MCF 10A (cell line): ENCODE measurements around the gene FAM181A. TPM values are rescaled to one million over a fixed set of nuclear protein-coding genes. Genes with fewer than 3 reads are reported as not detected.
A peak's percentile ranks its signal among the peaks of the same experiment; 100 is the strongest.

ENCODE experiments used
- BruUV-seq: library from RNA; stranded (reverse); fragments of 400-500 nt; replicated peaks from 2 replicates; lab custom pipeline; 2021; lab: Mats Ljungman, UMichigan
- CTCF ChIA-PET: fragments of 300-600 bp; sonication (Branson Sonifier 250); formaldehyde crosslinking; extraction: SDS; loops from one replicate; lab custom pipeline; 2021; ENCODE audit warnings: antibody characterized with exemption, inconsistent platforms; lab: Yijun Ruan, JAX
- POLR2A ChIA-PET: fragments of 300-600, 350-650 bp; sonication (Branson Sonifier 250); formaldehyde crosslinking; extraction: SDS; loops from one replicate; lab custom pipeline; 2020; ENCODE audit warnings: antibody characterized with exemption, inconsistent platforms; lab: Yijun Ruan, JAX
- DNase-seq: peaks from one replicate; pipeline ENCODE4 v3.0.0-alpha.2; 2018; ENCODE audit not compliant: unreplicated experiment
- H3K27ac Mint-ChIP-seq: one replicate; pipeline ENCODE4 v1.8.0; 2022; ENCODE audit warnings: mild to moderate bottlenecking, low read depth, mixed read lengths; ENCODE audit not compliant: unreplicated experiment
- H3K27me3 Mint-ChIP-seq: one replicate; pipeline ENCODE4 v1.8.0; 2022; ENCODE audit warnings: mixed read lengths; ENCODE audit not compliant: insufficient read depth, unreplicated experiment
- H3K36me3 Mint-ChIP-seq: one replicate; pipeline ENCODE4 v1.8.0; 2022; ENCODE audit warnings: mild to moderate bottlenecking, moderate library complexity, mixed read lengths; ENCODE audit not compliant: insufficient read depth, unreplicated experiment
- H3K4me1 Mint-ChIP-seq: one replicate; pipeline ENCODE4 v1.8.0; 2022; ENCODE audit warnings: mixed read lengths; ENCODE audit not compliant: insufficient read depth, unreplicated experiment
- H3K4me3 Mint-ChIP-seq: one replicate; pipeline ENCODE4 v1.8.0; 2022; ENCODE audit warnings: mild to moderate bottlenecking, moderate library complexity, mixed read lengths; ENCODE audit not compliant: unreplicated experiment
- H3K9me3 Mint-ChIP-seq: one replicate; pipeline ENCODE4 v1.8.0; 2022; ENCODE audit warnings: mixed read lengths; ENCODE audit not compliant: unreplicated experiment
- intact Hi-C: fragments of 100-400 bp; cut with micrococcal nuclease; formaldehyde crosslinking; loops from 2 replicates; pipeline ENCODE4 v1.14.1; 2022
- total RNA-seq: library from RNA; stranded (reverse); gene quantifications from 2 replicates; pipeline ENCODE4 v1.2.3, GENCODE V29; 2022
- TF ChIP-seq, protein P1 (sequence below): fragments of 200-600 bp; IDR thresholded peaks from one replicate; pipeline ENCODE4 v1.8.0; 2022; ENCODE audit warnings: antibody characterized with exemption, mild to moderate bottlenecking; ENCODE audit not compliant: unreplicated experiment

FAM181A gene
- total RNA-seq, 1 experiment from 2014 or later, result not detected

DNA sequence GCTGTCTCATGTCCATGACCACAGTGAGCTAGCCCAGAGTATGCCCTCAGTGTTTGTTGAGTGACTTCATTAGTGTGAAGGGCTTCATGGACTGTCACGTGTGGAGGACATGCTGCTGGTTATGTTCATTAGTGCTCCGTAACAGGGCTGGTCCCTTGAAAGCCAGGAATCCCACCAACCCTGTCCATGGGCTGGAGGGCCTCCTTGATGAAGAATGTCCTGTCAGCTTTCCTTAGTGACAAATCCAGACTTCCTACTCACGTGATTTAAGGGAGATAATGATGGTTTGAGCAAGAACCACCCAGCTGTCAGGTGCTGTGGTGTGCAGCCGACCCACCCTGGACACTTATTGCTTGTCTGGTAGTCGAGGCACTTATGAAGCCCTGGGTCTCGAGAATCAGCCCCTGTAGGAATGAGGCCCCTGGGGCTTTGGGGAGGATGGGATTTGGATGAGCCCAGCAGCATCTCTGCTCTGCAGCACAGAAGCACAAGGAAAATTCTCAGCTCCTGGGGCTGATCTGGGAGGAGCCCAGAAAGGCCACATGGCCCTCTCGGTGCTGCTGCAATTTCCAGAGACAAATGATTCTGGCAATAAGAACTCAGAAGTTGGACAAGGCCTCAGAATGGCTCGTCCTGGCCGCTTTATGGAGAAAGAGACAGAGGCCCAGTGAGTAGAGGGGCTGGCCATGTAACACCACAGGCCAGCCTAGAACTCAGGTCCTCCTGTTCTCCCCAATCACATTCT, 37.2 kb upstream of the FAM181A start:
- DNase-seq, result no peak
- BruUV-seq, result no TSS peak
- ChIA-PET CTCF (interaction anchor here (0.6 to 2.8 kb wide), 6 partner anchors 44 to 1261 kb away, joined by 3 to 33 read pairs (median 3); no protein-coding TSS in a partner anchor), POLR2A (no interaction called here)
- TF ChIP-seq, protein P1, sequence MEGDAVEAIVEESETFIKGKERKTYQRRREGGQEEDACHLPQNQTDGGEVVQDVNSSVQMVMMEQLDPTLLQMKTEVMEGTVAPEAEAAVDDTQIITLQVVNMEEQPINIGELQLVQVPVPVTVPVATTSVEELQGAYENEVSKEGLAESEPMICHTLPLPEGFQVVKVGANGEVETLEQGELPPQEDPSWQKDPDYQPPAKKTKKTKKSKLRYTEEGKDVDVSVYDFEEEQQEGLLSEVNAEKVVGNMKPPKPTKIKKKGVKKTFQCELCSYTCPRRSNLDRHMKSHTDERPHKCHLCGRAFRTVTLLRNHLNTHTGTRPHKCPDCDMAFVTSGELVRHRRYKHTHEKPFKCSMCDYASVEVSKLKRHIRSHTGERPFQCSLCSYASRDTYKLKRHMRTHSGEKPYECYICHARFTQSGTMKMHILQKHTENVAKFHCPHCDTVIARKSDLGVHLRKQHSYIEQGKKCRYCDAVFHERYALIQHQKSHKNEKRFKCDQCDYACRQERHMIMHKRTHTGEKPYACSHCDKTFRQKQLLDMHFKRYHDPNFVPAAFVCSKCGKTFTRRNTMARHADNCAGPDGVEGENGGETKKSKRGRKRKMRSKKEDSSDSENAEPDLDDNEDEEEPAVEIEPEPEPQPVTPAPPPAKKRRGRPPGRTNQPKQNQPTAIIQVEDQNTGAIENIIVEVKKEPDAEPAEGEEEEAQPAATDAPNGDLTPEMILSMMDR, result no peak
- Mint-ChIP-seq H3K27ac (no peak overlapping the region), H3K36me3 (no peaks in the 10 kb centered on the region), H3K4me1 (peaks cover 14% of the 10 kb centered on the region), H3K27me3 (peaks cover 63% of the 10 kb centered on the region), H3K9me3 (no peaks in the 10 kb centered on the region), H3K4me3 (no peak overlapping the region)
- intact Hi-C loops, result loop anchor here (10.0 kb wide), 1 partner anchor 105 kb away; the partner anchor contains the start of gene PRIMA1

DNA sequence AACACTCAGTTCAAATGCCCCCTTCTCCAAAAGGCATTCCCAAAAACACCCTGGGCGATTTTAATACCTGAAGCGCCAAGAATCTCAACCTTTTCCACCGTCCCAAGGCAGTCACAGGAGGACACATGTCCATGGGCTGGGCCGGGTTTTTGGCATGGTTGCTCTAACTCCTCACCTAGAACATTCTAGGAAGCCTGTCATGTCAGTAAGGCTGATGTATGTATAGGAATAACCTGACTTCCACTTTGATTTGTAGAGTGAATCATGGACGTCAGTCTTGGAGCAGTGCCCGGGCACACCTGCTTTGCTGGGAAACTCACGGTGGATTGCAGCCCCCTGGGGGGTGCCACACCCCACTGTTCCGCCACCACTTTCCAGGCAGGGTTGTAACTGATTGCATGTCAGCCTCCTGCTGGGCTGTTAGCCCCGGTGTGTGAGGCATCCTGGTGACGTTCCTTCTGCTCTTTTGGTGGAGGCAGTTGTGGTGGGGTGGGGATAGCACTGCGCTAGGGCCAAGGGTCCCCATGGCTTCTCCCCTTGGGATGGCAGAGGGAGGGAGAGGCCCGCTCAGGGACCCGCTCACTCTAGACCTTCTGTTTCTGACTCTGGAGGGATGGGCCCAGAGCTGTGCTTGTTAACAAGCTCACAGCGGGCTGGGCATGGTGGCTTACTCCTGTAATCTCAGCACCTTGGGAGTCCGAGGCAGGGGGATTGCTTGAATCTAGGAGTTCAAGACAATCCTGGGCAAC, 35.2 kb upstream of the FAM181A start:
- H3K27me3 Mint-ChIP-seq, result peaks cover 43% of the 10 kb centered on the region
- POLR2A ChIA-PET, result no interaction called here
- DNase-seq, result peak; percentile 95
- H3K27ac Mint-ChIP-seq, result peak overlapping the region; percentile 32
- CTCF ChIA-PET, result interaction anchor here (0.6 to 2.8 kb wide), 11 partner anchors 10 to 693 kb away, joined by 3 to 58 read pairs (median 3); no protein-coding TSS in a partner anchor
- H3K36me3 Mint-ChIP-seq, result no peaks in the 10 kb centered on the region
- no peak overlapping the region for H3K4me3 Mint-ChIP-seq
- intact Hi-C loops, result loop anchor here (10.0 kb wide), 1 partner anchor 107 kb away; the partner anchor contains the start of gene PRIMA1
- TF ChIP-seq, protein P1, result no peak
- peaks cover 20% of the 10 kb centered on the region for H3K4me1 Mint-ChIP-seq
- no peaks in the 10 kb centered on the region for H3K9me3 Mint-ChIP-seq
- no TSS peak for BruUV-seq

DNA sequence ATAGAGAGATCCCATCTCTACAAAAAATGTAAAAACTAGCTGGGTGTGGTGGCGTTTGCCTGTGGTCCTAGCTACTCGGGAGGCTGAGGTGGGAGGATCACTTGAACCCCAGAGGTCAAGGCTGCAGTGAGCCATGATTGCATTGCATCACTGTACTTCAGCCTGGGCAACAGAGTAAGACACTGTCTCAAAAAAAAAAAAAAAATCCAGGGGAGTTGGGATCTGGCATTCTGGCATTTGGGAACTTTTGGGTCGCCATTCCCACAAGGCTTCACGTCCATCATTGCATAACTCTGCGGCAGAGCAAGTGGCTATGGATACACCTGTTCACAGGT, 34.7 kb upstream of the FAM181A start:
- H3K36me3 Mint-ChIP-seq, result no peaks in the 10 kb centered on the region
- BruUV-seq, result no TSS peak
- DNase-seq, result no peak
- TF ChIP-seq, protein P1, result no peak
- ChIA-PET CTCF (interaction anchor here (0.6 to 2.8 kb wide), 13 partner anchors 10 to 694 kb away, joined by 3 to 58 read pairs (median 3); no protein-coding TSS in a partner anchor), POLR2A (no interaction called here)
- intact Hi-C loops, result loop anchor here (10.0 kb wide), 1 partner anchor 108 kb away; the partner anchor contains the start of gene PRIMA1
- H3K27ac Mint-ChIP-seq, result peak overlapping the region; percentile 32
- H3K9me3 Mint-ChIP-seq, result no peaks in the 10 kb centered on the region
- H3K27me3 Mint-ChIP-seq, result peaks cover 37% of the 10 kb centered on the region
- H3K4me1 Mint-ChIP-seq, result peaks cover 20% of the 10 kb centered on the region
- H3K4me3 Mint-ChIP-seq, result no peak overlapping the region
